GM12891 (cell line): ENCODE results near the gene PARVB.
A peak's percentile ranks its signal among the peaks of the same experiment; 100 is the strongest.

Experiments used
- DNase-seq: peaks from one replicate; pipeline ENCODE4 v3.0.0; 2011; ENCODE audit warnings: low spot score; ENCODE audit not compliant: insufficient read length
- FAIRE-seq: peaks from 2 replicates; lab custom pipeline; 2011; peaks lifted over from hg19 to GRCh38; lab: Jason Lieb, UNC
- PAX5 ChIP-seq: IDR thresholded peaks from 2 replicates; pipeline ENCODE4 v1.6.1; 2011; ENCODE audit warnings: low read length, moderate library complexity, mild to moderate bottlenecking; ENCODE audit not compliant: insufficient read depth, severe bottlenecking
- POLR2A ChIP-seq: IDR thresholded peaks from 2 replicates; pipeline ENCODE4 v1.6.1; 2011; ENCODE audit warnings: low read depth, low read length, control low read depth
- POLR2AphosphoS5 ChIP-seq: IDR thresholded peaks from 2 replicates; pipeline ENCODE4 v1.6.1; 2011; ENCODE audit warnings: low read depth, low read length, control low read depth
- POU2F2 ChIP-seq: IDR thresholded peaks from 2 replicates; pipeline ENCODE4 v1.6.1; 2011; ENCODE audit warnings: low read depth, mild to moderate bottlenecking, control low read depth, low read length, moderate library complexity
- SPI1 ChIP-seq: IDR thresholded peaks from 2 replicates; pipeline ENCODE4 v1.6.1; 2011; ENCODE audit warnings: low read depth, low read length, control low read depth
- TAF1 ChIP-seq: IDR thresholded peaks from 2 replicates; pipeline ENCODE4 v1.6.1; 2011; ENCODE audit warnings: low read depth, low read length, control low read depth

The PARVB gene

DNA sequence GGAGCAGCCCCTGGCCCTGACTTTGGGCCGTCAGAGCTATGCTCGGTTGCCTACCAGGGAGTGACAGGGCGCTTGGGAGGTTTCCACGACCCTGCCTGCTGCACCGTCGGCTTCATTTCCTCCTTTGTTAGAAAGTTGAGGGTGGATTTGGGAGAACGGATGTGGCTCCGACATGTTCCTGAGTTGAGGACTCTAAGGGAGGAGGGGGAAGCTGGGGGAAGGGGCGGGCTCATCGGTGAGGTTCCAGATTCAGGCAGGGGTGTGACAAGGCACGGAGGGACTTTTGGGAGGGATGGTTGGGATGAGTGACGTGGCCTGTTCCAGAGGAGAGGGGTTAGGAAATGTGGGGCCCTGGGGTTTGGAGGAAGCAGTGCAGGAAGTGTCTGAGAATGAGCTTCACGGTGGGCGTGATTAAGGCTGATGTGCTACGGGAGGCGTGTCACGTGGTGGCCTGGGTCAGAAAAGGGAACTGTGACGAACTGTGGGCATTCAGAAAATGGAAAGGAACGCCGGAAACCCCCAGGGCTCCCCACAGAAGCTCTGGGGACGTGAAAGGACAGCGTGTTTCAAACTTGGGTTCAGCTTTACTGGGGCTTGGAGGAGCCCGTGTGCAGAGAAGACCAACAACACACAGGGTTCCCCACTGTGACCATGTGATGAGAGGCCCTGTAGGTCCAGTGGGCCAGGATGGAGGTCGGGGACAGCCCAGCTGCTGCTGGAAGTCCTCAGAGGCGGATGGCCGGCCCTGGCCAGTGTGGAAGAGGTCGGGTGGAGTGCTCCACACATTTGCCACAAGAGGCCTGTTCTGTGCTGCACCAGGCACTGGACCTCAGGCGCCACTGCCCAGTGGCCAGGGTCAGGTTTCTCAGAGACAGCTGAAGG, 2.8 kb downstream of the PARVB start:
- peak; percentile 100 for FAIRE-seq
- DNase-seq: peak; percentile 76
- TF ChIP-seq SPI1: peak; percentile 98
- peak; percentile 91 for TF ChIP-seq POU2F2
- TF ChIP-seq POLR2A: peak; percentile 90
- peak; percentile 89 for TF ChIP-seq TAF1
- peak; percentile 80 for TF ChIP-seq POLR2AphosphoS5
- TF ChIP-seq PAX5: no peak

DNA sequence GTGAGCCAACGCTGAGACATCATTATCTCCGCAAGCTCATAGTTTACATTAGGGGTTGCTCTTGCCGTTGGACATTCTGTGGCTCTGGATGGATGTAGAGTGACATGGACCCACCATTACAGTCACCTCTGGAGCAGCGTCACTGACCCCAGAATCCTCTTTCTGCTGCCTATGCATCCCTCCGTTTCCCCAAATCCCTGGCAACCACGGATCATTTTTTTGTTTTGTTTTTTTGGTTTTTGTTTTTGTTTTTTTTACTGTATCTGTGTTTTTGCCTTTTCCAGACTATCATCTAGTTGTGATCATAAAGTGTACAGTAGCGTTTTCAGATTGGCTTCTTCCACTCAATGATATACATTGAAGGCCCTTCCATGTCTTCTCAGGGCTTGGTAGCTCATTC, 4.0 kb downstream of the PARVB start:
- TF ChIP-seq TAF1: no peak
- no peak for TF ChIP-seq PAX5
- no peak for TF ChIP-seq POLR2A
- no peak for TF ChIP-seq POU2F2
- no peak for TF ChIP-seq SPI1
- FAIRE-seq (peak; percentile 9), DNase-seq (no peak)

DNA sequence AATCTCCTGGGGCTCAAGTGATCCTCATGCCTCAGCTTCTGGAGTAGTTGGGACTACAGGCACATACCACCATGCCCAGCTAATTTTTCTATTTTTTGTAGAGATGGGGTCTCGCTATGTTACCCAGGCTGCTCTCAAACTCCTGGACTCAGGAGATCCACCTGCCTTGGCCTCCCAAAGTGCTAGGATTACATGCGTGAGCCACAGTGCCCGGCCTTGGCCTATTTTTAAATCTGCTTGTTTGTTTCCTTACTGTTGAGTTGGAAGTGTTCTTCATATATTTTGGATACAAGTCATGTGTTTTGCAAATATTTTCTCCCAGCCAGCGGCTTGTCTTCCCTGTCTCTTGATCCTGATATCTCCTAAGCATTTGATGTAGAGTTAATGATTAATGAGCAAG, 5.0 kb downstream of the PARVB start:
- DNase-seq (no peak), FAIRE-seq (no peak)
- no peak for TF ChIP-seq TAF1
- TF ChIP-seq SPI1: no peak
- no peak for TF ChIP-seq POLR2AphosphoS5
- no peak for TF ChIP-seq POLR2A
- no peak for TF ChIP-seq POU2F2
- no peak for TF ChIP-seq PAX5

DNA sequence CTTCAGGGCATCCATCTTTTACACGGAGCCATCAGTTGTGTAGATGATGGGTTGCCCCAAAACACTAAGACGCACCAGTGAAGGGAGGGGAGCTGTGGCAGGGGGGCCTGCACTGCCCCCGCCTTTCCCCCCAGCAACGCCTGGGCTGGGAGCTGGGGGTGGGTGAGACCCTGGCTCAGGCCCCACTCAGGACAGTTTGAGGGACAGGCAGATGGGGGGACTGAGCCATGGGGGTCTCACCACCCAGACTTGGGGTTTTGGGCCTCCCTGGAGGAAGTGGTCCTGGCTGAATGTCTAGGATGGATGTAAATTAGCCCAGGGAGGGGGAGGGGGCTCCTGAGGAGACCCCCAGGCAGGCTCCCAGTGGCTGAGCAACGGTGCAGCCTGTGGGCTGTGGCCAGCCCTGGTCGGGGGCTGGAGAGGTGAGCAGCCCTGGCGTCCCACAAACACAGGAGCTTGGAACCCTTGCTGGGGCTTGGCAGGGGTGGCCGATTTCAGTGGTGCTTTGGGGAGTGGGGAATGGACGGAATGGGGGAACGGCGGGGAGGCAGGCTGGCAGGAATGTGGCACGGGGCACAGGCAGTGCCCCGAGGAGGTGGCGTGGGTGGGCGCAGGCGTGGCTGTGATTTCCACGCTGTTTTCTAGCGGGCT, 6.1 kb downstream of the PARVB start:
- no peak for TF ChIP-seq TAF1
- DNase-seq (no peak), FAIRE-seq (peak; percentile 54)

DNA sequence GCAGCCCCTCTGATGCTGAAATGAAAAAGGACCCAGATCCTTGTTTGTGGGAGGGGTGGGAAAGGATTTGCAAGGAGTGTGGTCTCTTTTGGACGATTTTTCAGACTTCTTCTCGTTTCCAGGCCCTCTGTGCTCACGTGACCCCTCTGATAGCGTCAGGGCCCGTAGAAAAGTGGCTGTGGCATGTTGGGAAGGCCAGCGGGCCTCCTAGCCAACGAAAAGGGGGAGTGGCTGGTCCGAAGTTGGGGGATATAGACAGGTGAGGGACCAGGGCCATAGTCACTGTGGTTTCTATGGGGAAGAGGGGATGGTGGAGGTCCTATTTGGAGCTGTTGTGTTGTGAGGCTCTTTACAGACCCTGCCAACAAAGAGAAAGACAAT, 6.6 kb downstream of the PARVB start:
- no peak for FAIRE-seq
- no peak for TF ChIP-seq PAX5

DNA sequence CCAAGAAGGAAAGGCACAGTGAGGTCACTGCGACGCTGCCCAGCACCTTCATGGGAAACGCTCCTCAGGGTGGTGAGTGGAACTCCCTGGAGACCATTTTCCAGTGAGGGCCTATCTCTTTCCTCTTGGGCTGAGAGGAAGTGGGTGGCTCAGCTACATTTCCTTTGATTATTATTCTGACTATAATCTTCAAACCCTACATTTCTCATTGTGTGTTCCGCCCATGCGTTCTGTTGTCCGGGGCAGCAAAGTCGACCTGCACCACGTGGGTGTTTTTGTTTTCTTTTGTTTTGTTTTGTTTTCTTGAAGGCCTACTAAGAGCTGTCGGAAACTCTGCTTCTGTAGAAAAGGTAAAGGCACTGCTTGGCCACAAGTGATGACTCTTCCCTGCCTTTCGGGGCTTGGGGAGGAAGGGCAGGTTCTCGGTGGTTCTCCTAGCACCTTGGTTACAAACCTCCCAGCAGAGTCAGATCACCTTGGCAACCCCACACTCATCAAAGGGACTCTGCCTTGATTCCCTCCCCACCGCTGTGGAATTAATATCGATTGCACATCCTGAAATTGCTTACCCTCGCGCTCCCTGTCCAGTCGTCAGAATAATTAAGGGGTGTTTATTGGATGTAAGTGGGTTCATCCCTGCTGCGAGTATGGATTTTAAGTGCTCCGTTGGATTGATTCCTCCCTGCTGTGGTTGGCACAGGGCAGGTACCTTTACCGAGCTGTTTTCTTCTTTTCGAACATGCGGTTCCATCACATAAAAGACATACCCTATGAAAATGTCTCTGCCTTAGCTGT, 7.3 kb downstream of the PARVB start:
- FAIRE-seq: no peak
- no peak for TF ChIP-seq POLR2AphosphoS5
- peak; percentile 19; the same call in 1 of the 2 replicates for TF ChIP-seq SPI1

More for the DNA sequence above, 6.6 kb downstream of the PARVB start:
- DNase-seq: no peak

DNA sequence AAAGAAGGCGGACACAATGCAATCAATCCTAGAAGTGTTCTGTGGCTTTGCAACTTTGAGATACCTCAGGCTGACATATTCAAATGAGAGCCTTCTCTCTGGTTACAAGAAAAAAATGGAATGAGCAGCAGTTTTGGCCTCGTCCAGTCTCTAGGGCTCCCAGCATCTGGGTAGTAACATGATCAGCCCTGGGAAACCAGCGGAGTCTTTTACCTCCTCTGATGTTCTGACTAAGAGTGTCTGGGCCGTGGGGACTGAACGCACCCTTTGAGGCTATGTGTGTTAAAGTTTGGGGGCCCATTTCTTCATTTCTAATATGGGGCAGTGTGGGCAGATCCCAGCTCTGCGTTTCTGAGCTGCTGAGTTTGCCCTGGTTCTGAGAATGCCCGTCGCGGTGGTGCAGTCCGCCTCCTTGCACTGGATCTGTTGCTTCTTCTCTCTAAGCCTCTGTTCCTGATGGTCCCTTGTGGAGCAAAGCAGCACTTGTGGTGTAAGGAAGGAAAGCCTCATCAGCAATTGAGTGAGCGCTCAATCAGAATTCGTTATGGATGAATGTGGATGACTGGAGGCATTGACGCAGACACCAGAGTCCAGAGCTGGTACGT, 8.1 kb downstream of the PARVB start:
- TF ChIP-seq SPI1 (no peak), POLR2AphosphoS5 (no peak), POU2F2 (no peak), PAX5 (no peak), TAF1 (no peak), POLR2A (no peak)
- DNase-seq (no peak), FAIRE-seq (no peak)

More for the DNA sequence above, 7.3 kb downstream of the PARVB start:
- DNase-seq: no peak

DNA sequence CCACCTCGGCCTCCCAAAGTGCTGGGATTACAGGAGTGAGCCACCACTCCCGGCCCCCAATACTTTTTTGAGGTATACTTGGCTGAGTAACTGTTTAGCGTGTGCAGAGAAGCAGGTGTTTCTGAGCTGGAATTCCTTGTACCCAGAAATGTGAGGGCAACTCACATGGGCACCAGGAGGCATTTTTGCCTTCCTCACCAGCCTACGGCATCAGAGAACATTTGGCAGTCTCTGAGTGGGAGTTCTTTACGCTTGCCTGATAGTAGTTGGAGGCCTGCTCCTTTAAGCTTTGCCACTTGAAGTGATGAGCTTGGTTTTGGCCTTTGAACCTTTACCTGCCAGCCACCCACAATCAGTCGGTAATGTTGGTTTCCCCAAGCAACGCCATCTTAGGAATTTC, 9.2 kb downstream of the PARVB start:
- no peak for TF ChIP-seq TAF1
- TF ChIP-seq POLR2AphosphoS5: no peak
- no peak for TF ChIP-seq PAX5
- no peak for TF ChIP-seq POLR2A
- TF ChIP-seq SPI1: no peak
- no peak for TF ChIP-seq POU2F2
- DNase-seq (no peak), FAIRE-seq (no peak)

DNA sequence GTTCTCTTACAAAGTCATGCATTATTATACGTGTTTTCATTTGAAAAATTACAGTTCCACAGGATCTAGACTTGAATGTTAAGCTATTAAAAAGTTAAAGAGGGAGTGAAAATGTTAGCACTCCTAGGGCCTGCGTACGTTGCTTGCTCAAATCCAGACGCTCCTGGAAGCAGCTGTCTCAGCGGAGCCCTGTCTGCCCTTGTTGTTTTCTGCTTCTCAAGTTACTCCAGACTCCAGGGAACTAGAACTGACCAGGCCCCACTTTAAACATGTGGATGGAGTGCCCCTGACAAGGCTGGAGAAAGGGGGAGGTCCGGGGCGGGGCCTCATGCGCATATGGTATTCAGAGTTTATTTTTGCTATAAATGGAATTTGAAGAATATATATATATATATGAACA, 9.6 kb downstream of the PARVB start:
- FAIRE-seq (no peak), DNase-seq (no peak)

More for the DNA sequence above, 9.6 kb downstream of the PARVB start:
- TF ChIP-seq SPI1 (no peak), POLR2AphosphoS5 (no peak), PAX5 (no peak), POU2F2 (no peak), POLR2A (no peak), TAF1 (no peak)
